Effector memory CD8-positive, alpha-beta T cell (primary cell): Measurements from ENCODE around the gene GHRH.
A peak's percentile ranks its signal among the peaks of the same experiment; 100 is the strongest.

Experiments
- ATAC-seq: fragments of 150-1000 bp; cut with Tn5 transposase; replicated peaks from 2 replicates; pipeline ENCODE4 v1.10.0; 2021; ENCODE audit warnings: mild to moderate bottlenecking, moderate library complexity
- DNase-seq, 3 experiments: peaks; one replicate each; pipeline ENCODE4 v3.0.0; 2021
- H3K27ac Mint-ChIP-seq, 2 donors: one replicate each; pipeline ENCODE4 v1.8.0; 2022; ENCODE audit warnings: mild to moderate bottlenecking in 2 of 2, mixed read lengths in 2 of 2, moderate library complexity in 2 of 2
- H3K27me3 Mint-ChIP-seq, 2 donors: one replicate each; pipeline ENCODE4 v1.8.0; 2022; ENCODE audit warnings: mixed read lengths in 2 of 2
- H3K36me3 Mint-ChIP-seq: one replicate; pipeline ENCODE4 v1.8.0; 2022; ENCODE audit warnings: mild to moderate bottlenecking, moderate library complexity, mixed read lengths; ENCODE audit not compliant: insufficient read depth
- H3K4me1 Mint-ChIP-seq, 2 donors: one replicate each; pipeline ENCODE4 v1.8.0; 2022; ENCODE audit warnings: low read depth in 2 of 2, mixed read lengths in 2 of 2
- H3K4me3 Mint-ChIP-seq, 2 donors: one replicate each; pipeline ENCODE4 v1.8.0; 2022; ENCODE audit warnings: mild to moderate bottlenecking in 2 of 2, mixed read lengths in 2 of 2, moderate library complexity in 2 of 2
- H3K9me3 Mint-ChIP-seq, 2 donors: one replicate each; pipeline ENCODE4 v1.8.0; 2022; ENCODE audit warnings: mixed read lengths in 2 of 2

GHRH gene

DNA sequence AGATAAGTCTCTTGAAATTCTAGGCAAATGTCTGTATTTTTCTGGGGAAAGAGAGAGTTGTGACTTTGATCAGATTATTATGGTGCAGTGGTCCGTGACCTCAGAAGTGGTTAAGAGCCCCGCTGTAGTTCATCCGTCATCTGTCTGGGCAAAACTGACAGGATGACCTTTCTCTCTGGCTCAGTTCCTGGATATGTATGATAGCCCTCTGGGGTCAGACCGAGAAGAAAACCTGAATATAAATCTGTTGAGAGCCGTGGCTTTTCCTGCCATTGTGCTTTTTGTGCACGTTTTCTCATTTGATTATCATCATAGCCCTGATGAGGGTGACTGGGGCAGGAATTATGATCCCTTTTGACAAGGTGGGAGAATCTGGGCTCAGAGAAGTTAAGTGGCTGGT is 26.5 kb downstream of the GHRH start:
- no peak for ATAC-seq
- peaks cover 96% of the 10 kb centered on the region for H3K36me3 Mint-ChIP-seq
- no peak overlapping the region for H3K27ac Mint-ChIP-seq
- H3K9me3 Mint-ChIP-seq = no peaks in the 10 kb centered on the region
- H3K4me1 Mint-ChIP-seq = no peaks in the 10 kb centered on the region
- H3K4me3 Mint-ChIP-seq = no peak overlapping the region
- no peaks in the 10 kb centered on the region for H3K27me3 Mint-ChIP-seq
- DNase-seq = no peak

DNA sequence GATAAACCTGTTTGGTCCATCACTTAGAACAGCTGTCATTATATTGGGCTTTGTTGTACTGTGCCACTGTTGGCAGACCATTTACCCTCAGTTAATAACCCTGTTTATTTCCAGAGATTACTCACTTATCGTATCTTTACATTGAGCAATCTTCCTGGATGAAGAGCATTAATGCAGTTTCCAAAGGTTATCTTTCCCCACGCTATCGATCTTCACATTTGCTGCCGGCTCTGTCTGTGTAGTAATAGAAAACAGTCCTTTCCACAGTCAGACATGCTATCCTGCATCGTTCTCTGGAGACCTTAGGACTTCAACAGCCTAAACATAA is 27.4 kb downstream of the GHRH start:
- H3K4me3 Mint-ChIP-seq = no peak overlapping the region
- H3K9me3 Mint-ChIP-seq = no peaks in the 10 kb centered on the region
- H3K4me1 Mint-ChIP-seq = no peaks in the 10 kb centered on the region
- H3K27ac Mint-ChIP-seq = no peak overlapping the region
- ATAC-seq = no peak
- H3K27me3 Mint-ChIP-seq = no peaks in the 10 kb centered on the region
- H3K36me3 Mint-ChIP-seq = peaks cover 97% of the 10 kb centered on the region
- DNase-seq = no peak

DNA sequence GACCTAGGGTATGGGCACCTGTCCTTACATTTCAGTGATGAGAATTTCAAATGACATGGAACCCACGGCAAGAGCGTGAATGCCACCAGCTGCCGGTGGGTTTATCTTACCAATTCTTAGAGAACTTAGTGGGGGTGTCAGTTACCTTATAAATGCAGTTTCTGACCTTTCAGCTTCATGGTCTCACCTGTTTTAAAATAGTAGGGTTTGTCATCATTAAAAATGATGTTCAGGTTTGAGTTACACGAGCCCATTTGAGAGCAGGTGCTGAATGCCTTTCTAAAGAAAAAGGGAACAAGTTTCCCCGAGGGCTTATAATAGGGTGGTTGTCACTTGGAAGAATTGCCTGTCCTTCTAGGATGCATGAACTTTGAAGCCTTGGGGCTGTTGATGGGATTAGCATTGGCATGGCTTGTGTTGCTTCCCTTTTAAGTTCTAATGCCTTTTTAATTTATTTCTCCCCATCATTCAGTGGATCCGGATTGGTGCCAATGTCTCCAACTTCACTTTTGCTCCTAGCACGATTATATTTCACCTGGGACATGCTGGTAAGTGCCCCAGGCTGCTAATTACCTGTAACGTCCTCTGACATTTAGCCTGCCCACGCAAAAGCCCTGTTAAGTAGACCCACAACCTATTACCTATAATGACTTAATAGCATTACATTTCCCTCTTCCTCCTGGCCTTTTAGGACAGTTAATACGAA is 27.9 kb downstream of the GHRH start:
- ATAC-seq (no peak), DNase-seq (no peak)
- Mint-ChIP-seq H3K27ac (no peak overlapping the region), H3K9me3 (no peaks in the 10 kb centered on the region), H3K36me3 (peaks cover 98% of the 10 kb centered on the region), H3K4me1 (no peaks in the 10 kb centered on the region), H3K27me3 (no peaks in the 10 kb centered on the region), H3K4me3 (no peak overlapping the region)

DNA sequence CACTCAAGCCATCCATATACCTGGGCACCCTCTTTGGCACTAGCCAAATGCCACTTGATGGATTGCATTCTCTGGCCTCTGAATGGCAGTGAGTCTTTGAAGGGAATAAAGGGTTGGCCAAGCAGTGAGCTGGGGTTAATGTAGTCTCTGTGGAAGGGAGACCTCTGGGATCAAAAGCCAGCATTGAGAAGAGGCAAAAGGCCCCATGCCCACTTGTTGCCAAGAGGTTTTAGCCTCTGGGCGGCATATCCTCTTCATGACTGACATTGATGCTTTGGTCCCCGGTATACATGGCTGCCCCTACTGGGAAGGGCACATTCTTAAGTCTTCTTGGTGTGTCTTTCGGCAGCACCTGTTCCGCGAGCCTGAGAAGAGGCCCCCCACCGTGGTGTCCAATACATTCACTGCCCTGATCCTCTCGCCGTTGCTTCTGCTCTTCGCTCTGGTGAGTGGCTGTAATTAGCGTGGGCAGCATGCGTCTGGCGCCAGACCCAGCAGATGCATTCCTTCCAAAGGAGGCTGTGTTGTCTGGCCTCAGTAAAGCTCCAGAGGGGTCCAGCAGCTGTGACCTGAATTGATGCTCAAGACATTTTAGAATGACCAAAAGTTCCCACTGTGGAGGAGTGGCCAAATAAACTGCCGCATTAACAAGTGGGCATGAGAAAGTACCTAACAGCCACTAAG is 29.5 kb downstream of the GHRH start:
- peak overlapping the region in 1 of 2 donors; percentile 16 for H3K27ac Mint-ChIP-seq
- ATAC-seq (no peak), DNase-seq (no peak)
- H3K4me1 Mint-ChIP-seq = no peaks in the 10 kb centered on the region
- no peak overlapping the region for H3K4me3 Mint-ChIP-seq
- H3K36me3 Mint-ChIP-seq = peaks cover 89% of the 10 kb centered on the region
- no peaks in the 10 kb centered on the region for H3K27me3 Mint-ChIP-seq
- H3K9me3 Mint-ChIP-seq = no peaks in the 10 kb centered on the region

DNA sequence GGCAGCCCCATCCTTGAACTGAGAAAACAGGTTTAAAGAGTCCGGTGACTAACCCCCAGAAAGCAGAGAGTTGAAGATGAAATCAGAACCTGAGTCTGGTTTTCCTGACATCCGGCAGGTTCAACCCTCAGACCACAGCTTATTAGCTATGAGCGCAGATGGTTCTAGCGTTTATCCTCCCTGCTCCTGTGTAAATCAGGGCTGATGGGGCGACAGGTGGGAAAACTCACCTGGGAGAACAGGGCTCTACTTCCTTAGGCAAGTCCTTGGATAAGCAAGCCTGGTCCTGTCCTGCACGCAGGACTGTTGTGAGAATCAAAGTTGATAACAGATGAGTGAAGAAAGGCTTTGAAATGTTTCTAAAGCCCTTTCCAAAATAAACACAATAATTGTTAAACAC is 31.4 kb downstream of the GHRH start:
- no peak for DNase-seq
- H3K36me3 Mint-ChIP-seq = peaks cover 88% of the 10 kb centered on the region
- H3K27me3 Mint-ChIP-seq = no peaks in the 10 kb centered on the region
- no peaks in the 10 kb centered on the region for H3K9me3 Mint-ChIP-seq
- ATAC-seq = no peak
- no peak overlapping the region for H3K4me3 Mint-ChIP-seq
- H3K27ac Mint-ChIP-seq = no peak overlapping the region
- H3K4me1 Mint-ChIP-seq = no peaks in the 10 kb centered on the region

DNA sequence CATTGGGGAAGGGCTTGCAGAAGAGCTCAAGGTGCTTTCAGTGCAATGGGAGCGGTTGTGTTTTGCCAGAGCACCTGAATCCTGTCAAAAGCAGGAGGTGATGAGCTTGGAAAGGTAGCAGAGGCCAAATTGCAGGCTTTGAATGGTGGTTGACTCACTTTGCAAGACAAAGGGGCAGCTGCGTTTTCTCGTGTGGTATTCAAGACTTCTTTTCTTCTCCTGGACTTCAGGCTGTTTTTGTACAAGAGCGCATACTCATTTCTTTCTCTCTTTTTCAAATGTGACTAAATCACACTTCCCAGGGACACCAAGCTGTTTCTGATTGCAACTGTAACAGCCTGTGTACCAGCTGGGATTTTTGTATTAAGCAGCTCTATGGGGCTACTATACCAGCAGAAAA is 32.3 kb downstream of the GHRH start:
- H3K36me3 Mint-ChIP-seq = peaks cover 88% of the 10 kb centered on the region
- no peaks in the 10 kb centered on the region for H3K27me3 Mint-ChIP-seq
- H3K9me3 Mint-ChIP-seq = no peaks in the 10 kb centered on the region
- no peak for ATAC-seq
- no peak for DNase-seq
- no peaks in the 10 kb centered on the region for H3K4me1 Mint-ChIP-seq
- H3K4me3 Mint-ChIP-seq = no peak overlapping the region
- H3K27ac Mint-ChIP-seq = no peak overlapping the region

DNA sequence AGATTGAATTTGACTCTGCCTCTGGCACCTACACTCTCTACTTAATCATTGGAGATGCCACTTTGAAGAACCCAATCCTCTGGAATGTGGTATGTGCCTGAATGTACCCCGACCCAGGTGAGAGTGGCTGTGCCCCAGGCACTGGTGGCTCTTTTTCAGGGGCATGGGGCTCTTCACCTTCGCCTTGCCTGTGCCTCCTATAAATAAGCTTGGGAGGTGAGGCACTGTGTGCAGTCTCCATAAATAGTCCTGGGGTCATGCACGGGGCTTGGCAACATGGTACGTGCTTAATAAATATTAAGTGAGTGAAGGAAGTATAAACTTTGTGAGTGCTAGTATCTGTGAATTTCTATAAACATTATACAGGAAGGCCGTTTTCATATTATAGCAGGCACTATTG is 33.0 kb downstream of the GHRH start:
- peaks cover 89% of the 10 kb centered on the region for H3K36me3 Mint-ChIP-seq
- H3K9me3 Mint-ChIP-seq = no peaks in the 10 kb centered on the region
- no peak for ATAC-seq

DNA sequence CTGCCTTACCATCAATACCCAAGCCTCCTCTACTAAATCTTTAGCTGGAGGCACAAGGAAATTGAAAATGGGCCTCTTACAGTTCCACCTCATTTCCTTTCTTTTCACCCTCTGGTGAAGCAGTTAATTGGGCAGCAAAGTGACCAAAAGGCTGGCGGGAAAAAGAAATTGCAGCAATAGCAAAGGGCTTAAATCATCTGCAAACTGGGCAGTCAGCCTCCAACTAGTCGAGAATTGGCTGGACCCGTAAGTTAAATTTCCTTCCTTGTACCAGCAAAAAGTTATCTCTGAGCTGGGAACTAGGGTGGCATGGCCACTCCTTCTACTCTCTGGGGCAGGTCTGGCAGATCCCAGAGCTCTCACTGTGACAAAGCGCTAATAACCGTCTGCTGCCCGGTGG is 33.5 kb downstream of the GHRH start:
- Mint-ChIP-seq H3K27me3 (no peaks in the 10 kb centered on the region), H3K4me3 (no peak overlapping the region), H3K9me3 (no peaks in the 10 kb centered on the region), H3K36me3 (peaks cover 89% of the 10 kb centered on the region), H3K4me1 (no peaks in the 10 kb centered on the region), H3K27ac (no peak overlapping the region)
- ATAC-seq = no peak
- DNase-seq = no peak

More for the DNA sequence above, 33.0 kb downstream of the GHRH start:
- Mint-ChIP-seq H3K4me3 (no peak overlapping the region), H3K27ac (no peak overlapping the region), H3K4me1 (no peaks in the 10 kb centered on the region), H3K27me3 (no peaks in the 10 kb centered on the region)
- no peak for DNase-seq

DNA sequence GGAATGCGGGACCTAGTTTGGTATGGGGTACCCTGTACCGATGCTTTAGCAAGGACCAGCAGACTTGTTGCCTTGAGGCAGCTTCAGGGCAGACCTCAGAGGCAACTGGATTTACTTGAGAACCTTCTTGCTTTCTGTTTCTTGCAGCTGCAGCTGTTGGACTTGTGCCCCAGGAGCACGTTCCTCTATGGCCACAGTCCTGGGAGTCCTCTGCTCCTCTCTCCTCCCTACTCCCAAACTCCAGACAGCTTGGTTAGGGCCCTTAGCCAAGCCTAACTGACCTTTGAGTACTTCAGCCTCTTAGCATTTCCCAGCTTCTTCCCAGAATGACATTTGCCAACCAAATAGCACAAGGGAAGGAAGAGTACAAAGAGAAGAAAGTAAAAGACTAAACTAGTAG is 34.7 kb downstream of the GHRH start:
- Mint-ChIP-seq H3K27me3 (no peaks in the 10 kb centered on the region), H3K9me3 (no peaks in the 10 kb centered on the region), H3K27ac (no peak overlapping the region), H3K4me1 (no peaks in the 10 kb centered on the region), H3K36me3 (peaks cover 87% of the 10 kb centered on the region), H3K4me3 (no peak overlapping the region)
- DNase-seq (no peak), ATAC-seq (no peak)

DNA sequence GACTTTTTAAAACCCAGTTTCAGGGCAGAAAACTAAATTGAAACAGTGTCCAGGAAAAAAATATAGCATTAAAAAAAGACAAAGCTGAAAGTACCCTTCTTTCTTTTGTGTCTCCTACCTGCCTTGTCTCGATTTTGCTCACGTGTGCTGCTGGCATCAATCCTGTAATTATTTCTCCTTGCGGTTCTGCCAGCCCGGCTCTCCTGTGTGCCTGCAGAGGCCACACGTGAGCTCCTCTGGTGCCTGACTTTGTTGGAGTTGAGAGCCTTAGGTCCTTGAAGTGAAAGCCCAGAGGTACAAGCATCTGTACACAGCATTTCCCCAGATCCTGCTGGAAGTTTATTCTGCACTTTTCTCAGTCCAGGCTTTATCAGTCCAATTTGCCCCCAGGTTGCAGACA is 36.5 kb downstream of the GHRH start:
- no peak overlapping the region for H3K4me3 Mint-ChIP-seq
- peaks cover 83% of the 10 kb centered on the region for H3K36me3 Mint-ChIP-seq
- H3K9me3 Mint-ChIP-seq = no peaks in the 10 kb centered on the region
- H3K27me3 Mint-ChIP-seq = no peaks in the 10 kb centered on the region
- DNase-seq (no peak), ATAC-seq (no peak)
- H3K4me1 Mint-ChIP-seq = no peaks in the 10 kb centered on the region
- H3K27ac Mint-ChIP-seq = no peak overlapping the region

DNA sequence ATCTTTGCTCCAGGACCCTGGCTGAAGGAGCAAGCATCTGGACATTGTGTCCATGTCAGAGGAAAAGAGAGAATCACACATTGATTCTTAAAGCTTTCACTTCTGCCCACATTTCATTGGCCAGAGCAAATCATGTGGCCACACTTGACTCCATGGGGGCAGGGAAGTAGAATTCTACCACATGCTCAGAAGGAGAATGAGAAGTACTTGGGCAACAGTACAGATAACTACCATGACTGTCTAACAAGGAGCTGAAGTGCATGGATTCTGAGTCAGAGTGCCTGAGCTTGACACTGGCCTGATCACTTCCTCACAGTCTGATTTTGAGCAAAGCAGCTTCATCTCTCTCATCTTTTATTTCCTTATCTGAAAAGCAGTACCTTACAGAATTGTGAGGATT is 38.6 kb downstream of the GHRH start:
- H3K27me3 Mint-ChIP-seq = no peaks in the 10 kb centered on the region
- H3K4me3 Mint-ChIP-seq = no peak overlapping the region
- peaks cover 0 to 3% of the 10 kb centered on the region in 2 donors for H3K4me1 Mint-ChIP-seq
- H3K27ac Mint-ChIP-seq = peak overlapping the region in 1 of 2 donors; percentile 38
- DNase-seq (no peak), ATAC-seq (peak; percentile 47)
- H3K9me3 Mint-ChIP-seq = no peaks in the 10 kb centered on the region
- H3K36me3 Mint-ChIP-seq = peaks cover 83% of the 10 kb centered on the region

DNA sequence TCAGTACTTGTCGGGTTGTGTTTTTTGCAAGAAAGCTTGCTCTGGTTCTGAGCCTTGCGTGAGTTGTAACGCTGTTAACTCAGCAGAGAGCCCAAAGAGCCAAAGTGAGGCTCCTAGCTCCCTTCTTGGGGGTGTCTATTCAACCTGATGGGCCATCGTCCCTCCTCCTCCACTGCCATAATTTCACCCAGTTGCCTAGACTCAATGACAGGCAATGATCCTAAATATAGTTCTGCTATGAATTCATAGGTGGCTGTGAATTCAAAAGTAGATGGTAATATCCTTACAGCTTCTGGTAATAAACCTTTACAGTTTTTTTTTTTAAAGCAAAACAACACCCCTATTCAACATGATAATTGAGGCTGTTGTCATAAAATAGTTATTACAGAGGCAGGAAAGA is 39.5 kb downstream of the GHRH start:
- DNase-seq (no peak), ATAC-seq (no peak)
- no peaks in the 10 kb centered on the region for H3K27me3 Mint-ChIP-seq
- H3K36me3 Mint-ChIP-seq = peaks cover 91% of the 10 kb centered on the region
- no peaks in the 10 kb centered on the region for H3K9me3 Mint-ChIP-seq
- peak overlapping the region in 1 of 2 donors; percentile 16 for H3K27ac Mint-ChIP-seq
- H3K4me3 Mint-ChIP-seq = no peak overlapping the region
- H3K4me1 Mint-ChIP-seq = peaks cover 0 to 3% of the 10 kb centered on the region in 2 donors

DNA sequence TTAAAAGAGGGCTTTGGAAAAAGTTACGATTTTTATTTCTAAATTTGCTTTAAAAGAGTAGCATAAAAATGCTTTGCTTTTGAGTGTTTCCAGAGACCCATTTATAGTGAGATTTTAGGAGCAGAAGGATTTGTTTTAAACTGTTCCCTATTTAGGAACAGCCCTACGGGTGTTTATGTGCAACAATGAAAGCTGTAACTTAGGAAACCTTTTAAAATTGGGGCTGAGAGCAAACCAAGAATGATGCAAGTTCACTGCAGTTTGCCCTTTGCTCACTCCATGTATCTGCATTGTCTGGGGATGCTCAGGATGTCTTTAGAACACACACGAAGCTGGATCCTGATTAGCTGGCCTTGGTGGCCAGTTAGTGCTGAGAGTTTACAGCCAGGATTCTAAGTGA is 40.9 kb downstream of the GHRH start:
- Mint-ChIP-seq H3K36me3 (peaks cover 92% of the 10 kb centered on the region), H3K4me3 (no peak overlapping the region), H3K27ac (peak overlapping the region in 1 of 2 donors; percentile 71), H3K4me1 (peaks cover 0 to 3% of the 10 kb centered on the region in 2 donors), H3K9me3 (no peaks in the 10 kb centered on the region), H3K27me3 (no peaks in the 10 kb centered on the region)
- DNase-seq (no peak), ATAC-seq (no peak)
